K562 (cell line): ENCODE data around the gene AGFG2. TPM values are rescaled to one million over a fixed set of nuclear protein-coding genes. Genes with fewer than 3 reads are reported as not detected.

ENCODE experiments used
- ESRRA ChIP-seq: fragments of 450-650 bp; IDR thresholded peaks from 2 replicates; pipeline ENCODE4 v1.6.1; 2014; ENCODE audit warnings: low read depth, mild to moderate bottlenecking, moderate library complexity, borderline replicate concordance
- FOXA3 ChIP-seq, 2 experiments: fragments of 450-650 bp in 1 of 2; sonication (generic) in 1 of 2; formaldehyde crosslinking; IDR thresholded peaks in 1 of 2; conservative IDR thresholded peaks in 1 of 2; 2 replicates each; pipeline versions ENCODE4 v1.4.0 to v1.8.0; 2020 to 2022; ENCODE audit warnings: mild to moderate bottlenecking in 2 of 2, missing genetic modification reagents in 1 of 2
- KLF10 ChIP-seq: fragments of 250-450 bp; sonication (Bioruptor Pico); IDR thresholded peaks from 2 replicates; pipeline ENCODE4 v1.6.1; 2021; ENCODE audit warnings: matching md5 sums
- MTA2 ChIP-seq: fragments of 450-650 bp; IDR thresholded peaks from 2 replicates; pipeline ENCODE4 v1.6.1; 2016; ENCODE audit warnings: low read depth
- NCOA1 ChIP-seq: fragments of 450-650 bp; IDR thresholded peaks from 2 replicates; pipeline ENCODE4 v1.6.1; 2016; ENCODE audit warnings: low read depth
- PML ChIP-seq: IDR thresholded peaks from 2 replicates; pipeline ENCODE4 v1.6.1; 2012; ENCODE audit warnings: low read length, inconsistent platforms
- PRMT5 ChIP-seq: sonication (generic); formaldehyde crosslinking; IDR thresholded peaks from 2 replicates; pipeline ENCODE4 v1.5.0; 2020; ENCODE audit warnings: missing genetic modification reagents
- RBM15 ChIP-seq: fragments of 200-400 bp; formaldehyde crosslinking; IDR thresholded peaks from 2 replicates; pipeline ENCODE4 v1.6.1; 2018; ENCODE audit warnings: mild to moderate bottlenecking, low read length, moderate library complexity; ENCODE audit not compliant: insufficient read depth
- RUNX1 ChIP-seq: sonication (generic); IDR thresholded peaks from 2 replicates; pipeline ENCODE4 v1.6.1; 2016; ENCODE audit warnings: antibody characterized with exemption, low read depth
- SP1 ChIP-seq: sonication (generic); formaldehyde crosslinking; IDR thresholded peaks from 2 replicates; pipeline ENCODE4 v1.8.1; 2022; ENCODE audit warnings: mild to moderate bottlenecking, missing genetic modification reagents
- polyA plus RNA-seq, 8 experiments: library from polyadenylated mRNA; depleted of rRNA in 4 of 8; stranded (reverse) in 5 of 8; unstranded in 3 of 8; fragments of >200 nt; fragmentation: Nextera tagmentation in 2 of 8; fragmentation: Illumina TruSeq in 1 of 8; extraction: Ambion mirVana in 2 of 8; extraction: Trizol in 1 of 8; gene quantifications; 2 replicates each; pipeline versions ENCODE4 v1.2.1 to v1.2.3, GENCODE V29; 2011 to 2014; ENCODE audit warnings: inconsistent platforms in 1 of 8, missing spikeins in 1 of 8
- total RNA-seq, 7 experiments: library from RNA; depleted of rRNA in 6 of 7; stranded (reverse); fragments of >200 nt in 6 of 7; fragmentation: Illumina TruSeq in 2 of 7; extraction: Trizol in 2 of 7; gene quantifications; 2 replicates each; pipeline versions ENCODE4 v1.2.1 to v1.2.3, GENCODE V29; 2011 to 2021; ENCODE audit warnings: low replicate concordance in 1 of 7
- TF ChIP-seq, protein P1 (sequence below), 2 experiments: fragments of 450-650 bp; IDR thresholded peaks; 2 replicates each; pipeline ENCODE4 v1.6.1; 2016; ENCODE audit warnings: mild to moderate bottlenecking in 2 of 2, borderline replicate concordance in 1 of 2, low read depth in 1 of 2, moderate library complexity in 1 of 2
- TF ChIP-seq, protein P2 (sequence below): fragments of 450-650 bp; formaldehyde crosslinking; IDR thresholded peaks from 2 replicates; pipeline ENCODE4 v1.4.0; 2020; ENCODE audit warnings: mild to moderate bottlenecking, mixed read lengths
- TF ChIP-seq, protein P3 (sequence below): sonication (generic); formaldehyde crosslinking; IDR thresholded peaks from 2 replicates; pipeline ENCODE4 v1.9.0; 2022; ENCODE audit warnings: mild to moderate bottlenecking, missing genetic modification reagents
- TF ChIP-seq, protein P4 (sequence below), 2 experiments: fragments of 450-650 bp in 1 of 2; sonication (generic) in 1 of 2; formaldehyde crosslinking in 1 of 2; IDR thresholded peaks in 1 of 2; conservative IDR thresholded peaks in 1 of 2; 2 replicates each; pipeline versions ENCODE4 v1.6.1 to v1.8.1; 2016 to 2023; ENCODE audit warnings: mild to moderate bottlenecking in 2 of 2, moderate library complexity in 2 of 2, inconsistent platforms in 1 of 2, missing genetic modification reagents in 1 of 2

AGFG2 gene
- total and polyA plus RNA-seq, 9 of the 15 experiments (the other 6 are each of a cell fraction or from before 2014, with no cell fraction given): 0.31 to 23.1 (median 6.5) TPM

DNA sequence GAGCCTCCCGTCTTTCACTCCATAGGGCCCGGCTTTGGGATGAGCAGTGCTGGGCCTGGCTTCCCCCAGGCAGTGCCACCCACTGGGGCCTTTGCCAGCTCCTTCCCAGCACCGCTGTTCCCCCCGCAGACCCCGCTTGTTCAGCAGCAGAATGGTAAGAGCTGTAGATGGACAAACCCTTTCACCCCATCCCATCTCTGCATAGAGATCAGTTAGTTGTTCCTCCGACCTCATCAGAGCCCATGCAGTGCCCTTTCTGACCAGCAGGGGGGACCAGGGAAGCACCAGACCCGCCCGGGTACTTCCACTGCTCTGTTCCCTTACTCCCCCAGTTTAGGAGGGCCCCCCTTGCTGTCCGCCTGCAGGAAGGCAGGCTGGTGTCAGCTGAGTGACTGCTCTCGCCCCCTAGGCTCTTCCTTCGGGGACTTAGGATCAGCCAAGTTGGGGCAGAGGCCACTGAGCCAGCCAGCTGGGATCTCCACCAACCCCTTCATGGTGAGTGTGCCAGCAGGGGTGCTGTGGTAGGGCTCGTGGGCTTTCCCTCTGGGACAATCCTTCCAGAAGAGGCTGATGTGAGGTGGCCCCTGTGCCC, 24.9 kb downstream of the AGFG2 start (continued):
- TF ChIP-seq, protein P1, sequence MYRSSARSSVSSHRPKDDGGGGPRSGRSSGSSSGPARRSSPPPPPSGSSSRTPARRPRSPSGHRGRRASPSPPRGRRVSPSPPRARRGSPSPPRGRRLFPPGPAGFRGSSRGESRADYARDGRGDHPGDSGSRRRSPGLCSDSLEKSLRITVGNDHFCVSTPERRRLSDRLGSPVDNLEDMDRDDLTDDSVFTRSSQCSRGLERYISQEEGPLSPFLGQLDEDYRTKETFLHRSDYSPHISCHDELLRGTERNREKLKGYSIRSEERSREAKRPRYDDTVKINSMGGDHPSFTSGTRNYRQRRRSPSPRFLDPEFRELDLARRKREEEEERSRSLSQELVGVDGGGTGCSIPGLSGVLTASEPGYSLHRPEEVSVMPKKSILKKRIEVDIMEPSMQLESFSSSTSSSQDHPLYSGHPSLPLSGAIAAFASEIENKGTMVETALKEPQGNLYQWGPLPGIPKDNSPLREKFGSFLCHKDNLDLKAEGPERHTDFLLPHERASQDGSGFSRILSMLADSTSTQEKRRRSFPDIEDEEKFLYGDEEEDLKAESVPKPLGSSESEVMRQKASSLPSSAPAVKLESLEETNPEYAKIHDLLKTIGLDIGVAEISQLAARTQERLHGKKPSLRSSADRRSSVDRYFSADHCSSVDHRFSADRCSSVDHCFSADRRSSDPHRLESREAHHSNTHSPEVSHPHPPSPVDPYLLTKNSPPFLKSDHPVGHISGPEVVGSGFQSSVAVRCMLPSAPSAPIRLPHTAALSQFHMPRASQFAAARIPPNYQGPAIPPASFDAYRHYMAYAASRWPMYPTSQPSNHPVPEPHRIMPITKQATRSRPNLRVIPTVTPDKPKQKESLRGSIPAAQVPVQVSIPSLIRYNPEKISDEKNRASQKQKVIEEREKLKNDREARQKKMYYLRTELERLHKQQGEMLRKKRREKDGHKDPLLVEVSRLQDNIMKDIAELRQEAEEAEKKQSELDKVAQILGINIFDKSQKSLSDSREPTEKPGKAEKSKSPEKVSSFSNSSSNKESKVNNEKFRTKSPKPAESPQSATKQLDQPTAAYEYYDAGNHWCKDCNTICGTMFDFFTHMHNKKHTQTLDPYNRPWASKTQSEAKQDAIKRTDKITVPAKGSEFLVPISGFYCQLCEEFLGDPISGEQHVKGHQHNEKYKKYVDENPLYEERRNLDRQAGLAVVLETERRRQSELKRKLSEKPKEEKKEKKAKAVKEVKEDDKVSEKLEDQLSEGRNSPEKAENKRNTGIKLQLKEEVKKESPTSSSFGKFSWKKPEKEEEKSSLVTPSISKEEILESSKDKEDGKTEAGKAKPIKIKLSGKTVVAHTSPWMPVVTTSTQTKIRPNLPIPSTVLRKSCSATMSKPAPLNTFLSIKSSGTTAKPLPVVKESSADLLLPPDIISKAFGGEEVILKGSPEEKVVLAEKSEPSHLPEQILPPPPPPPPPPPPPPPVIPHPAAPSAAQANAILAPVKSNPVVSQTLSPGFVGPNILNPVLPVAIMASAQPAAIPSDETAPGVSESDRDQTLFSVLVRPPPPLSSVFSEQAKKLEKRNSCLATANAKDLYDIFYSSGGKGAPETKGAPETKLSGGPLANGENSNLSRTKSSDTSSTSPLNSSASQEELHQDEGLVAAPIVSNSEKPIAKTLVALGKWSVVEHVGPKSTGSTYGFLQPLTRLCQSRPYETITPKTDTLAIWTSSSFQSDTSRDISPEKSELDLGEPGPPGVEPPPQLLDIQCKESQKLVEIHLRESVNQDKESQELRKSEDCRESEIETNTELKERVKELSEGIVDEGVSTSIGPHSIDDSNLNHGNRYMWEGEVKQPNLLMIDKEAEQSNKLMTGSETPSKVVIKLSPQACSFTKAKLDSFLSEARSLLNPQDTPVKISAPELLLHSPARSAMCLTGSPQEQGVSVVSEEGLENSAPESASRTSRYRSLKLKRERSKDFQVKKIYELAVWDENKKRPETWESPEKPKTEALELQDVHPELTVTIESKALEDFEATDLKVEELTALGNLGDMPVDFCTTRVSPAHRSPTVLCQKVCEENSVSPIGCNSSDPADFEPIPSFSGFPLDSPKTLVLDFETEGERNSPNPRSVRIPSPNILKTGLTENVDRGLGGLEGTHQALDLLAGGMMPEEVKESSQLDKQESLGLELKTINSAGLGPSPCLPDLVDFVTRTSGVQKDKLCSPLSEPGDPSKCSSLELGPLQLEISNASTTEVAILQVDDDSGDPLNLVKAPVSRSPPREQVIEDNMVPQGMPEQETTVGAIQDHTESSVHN (IDR thresholded peaks at IDR 0.05; ENCODE audit: borderline replicate concordance in 1 of 2, low read depth in 1 of 2): no peak
- TF ChIP-seq PRMT5 (CRISPR knock-in tag) (no peak), SP1 (CRISPR knock-in tag) (no peak), RBM15 (no peak), RUNX1 (peak; percentile 16; the same call in 1 of the 2 replicates), FOXA3 (CRISPR knock-in tag; conservative IDR thresholded peaks at IDR 0.05 in 1 of 2, IDR thresholded peaks at IDR 0.05 in 1 of 2) (no peak), MTA2 (no peak), ESRRA (no peak), PML (no peak), NCOA1 (no peak), KLF10 (CRISPR knock-in tag) (no peak)
- TF ChIP-seq, protein P2, sequence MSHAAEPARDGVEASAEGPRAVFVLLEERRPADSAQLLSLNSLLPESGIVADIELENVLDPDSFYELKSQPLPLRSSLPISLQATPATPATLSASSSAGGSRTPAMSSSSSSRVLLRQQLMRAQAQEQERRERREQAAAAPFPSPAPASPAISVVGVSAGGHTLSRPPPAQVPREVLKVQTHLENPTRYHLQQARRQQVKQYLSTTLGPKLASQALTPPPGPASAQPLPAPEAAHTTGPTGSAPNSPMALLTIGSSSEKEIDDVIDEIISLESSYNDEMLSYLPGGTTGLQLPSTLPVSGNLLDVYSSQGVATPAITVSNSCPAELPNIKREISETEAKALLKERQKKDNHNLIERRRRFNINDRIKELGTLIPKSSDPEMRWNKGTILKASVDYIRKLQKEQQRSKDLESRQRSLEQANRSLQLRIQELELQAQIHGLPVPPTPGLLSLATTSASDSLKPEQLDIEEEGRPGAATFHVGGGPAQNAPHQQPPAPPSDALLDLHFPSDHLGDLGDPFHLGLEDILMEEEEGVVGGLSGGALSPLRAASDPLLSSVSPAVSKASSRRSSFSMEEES: no peak
- TF ChIP-seq, protein P3, sequence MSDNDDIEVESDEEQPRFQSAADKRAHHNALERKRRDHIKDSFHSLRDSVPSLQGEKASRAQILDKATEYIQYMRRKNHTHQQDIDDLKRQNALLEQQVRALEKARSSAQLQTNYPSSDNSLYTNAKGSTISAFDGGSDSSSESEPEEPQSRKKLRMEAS (CRISPR knock-in tag): no peak
- TF ChIP-seq, protein P4, sequence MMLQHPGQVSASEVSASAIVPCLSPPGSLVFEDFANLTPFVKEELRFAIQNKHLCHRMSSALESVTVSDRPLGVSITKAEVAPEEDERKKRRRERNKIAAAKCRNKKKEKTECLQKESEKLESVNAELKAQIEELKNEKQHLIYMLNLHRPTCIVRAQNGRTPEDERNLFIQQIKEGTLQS (IDR thresholded peaks at IDR 0.05): no peak
- TF ChIP-seq, protein P4 (CRISPR knock-in tag; conservative IDR thresholded peaks at IDR 0.05): 0 out of 2 replicates have a peak, but pooled peaks have one; percentile 30
